AG04449 (cell line): ENCODE measurements around the gene TNFRSF9.
"Not testable (repeated sequence)": the region's sequence is repeated elsewhere in the genome, so short reads cannot be mapped to it uniquely, and the experiment has no call there.

Source experiments
- CTCF ChIA-PET: fragments of 350-600 bp; formaldehyde crosslinking; extraction: SDS; loops from one replicate; lab custom pipeline; 2021; ENCODE audit warnings: antibody characterized with exemption; lab: Yijun Ruan, JAX
- POLR2A ChIA-PET: fragments of 400-600, 350-600 bp; formaldehyde crosslinking; extraction: SDS; loops from one replicate; lab custom pipeline; 2020; ENCODE audit warnings: antibody characterized with exemption, inconsistent platforms; lab: Yijun Ruan, JAX
- DNase-seq: peaks from one replicate; pipeline ENCODE4 v3.0.0-alpha.2; 2010; ENCODE audit warnings: low read depth, low spot score
- H3K4me3 ChIP-seq: 2 replicates; pipeline ENCODE4 v1.5.1; 2011; ENCODE audit warnings: low read depth, mild to moderate bottlenecking, control low read depth, low read length
- TF ChIP-seq, protein P1 (sequence below): IDR thresholded peaks from one replicate; pipeline ENCODE4 v1.5.1; 2011; ENCODE audit warnings: mild to moderate bottlenecking, moderate library complexity, low read length, control low read depth, inconsistent platforms; ENCODE audit not compliant: insufficient read depth; ENCODE audit errors: missing control alignments

TNFRSF9 gene

DNA sequence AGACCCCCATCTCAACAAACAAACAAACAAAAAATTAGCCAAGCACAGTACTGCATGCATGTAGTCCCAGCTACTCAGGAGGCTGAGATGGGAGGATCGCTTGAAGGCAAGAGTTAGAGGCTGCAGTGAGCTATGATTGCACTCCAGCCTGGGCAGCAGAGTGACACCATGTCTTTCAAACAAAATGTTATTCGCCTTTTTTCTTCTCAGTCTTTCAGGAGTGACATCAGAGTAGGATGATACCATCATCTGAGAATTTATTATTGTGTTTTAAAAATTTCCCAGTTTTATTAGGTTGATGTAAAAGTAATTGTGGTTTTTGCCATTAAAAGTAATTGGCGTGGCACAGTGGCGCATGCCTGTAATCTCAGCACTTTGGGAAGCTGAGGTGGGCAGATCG, 31.6 kb upstream of the TNFRSF9 start:
- TF ChIP-seq, protein P1, sequence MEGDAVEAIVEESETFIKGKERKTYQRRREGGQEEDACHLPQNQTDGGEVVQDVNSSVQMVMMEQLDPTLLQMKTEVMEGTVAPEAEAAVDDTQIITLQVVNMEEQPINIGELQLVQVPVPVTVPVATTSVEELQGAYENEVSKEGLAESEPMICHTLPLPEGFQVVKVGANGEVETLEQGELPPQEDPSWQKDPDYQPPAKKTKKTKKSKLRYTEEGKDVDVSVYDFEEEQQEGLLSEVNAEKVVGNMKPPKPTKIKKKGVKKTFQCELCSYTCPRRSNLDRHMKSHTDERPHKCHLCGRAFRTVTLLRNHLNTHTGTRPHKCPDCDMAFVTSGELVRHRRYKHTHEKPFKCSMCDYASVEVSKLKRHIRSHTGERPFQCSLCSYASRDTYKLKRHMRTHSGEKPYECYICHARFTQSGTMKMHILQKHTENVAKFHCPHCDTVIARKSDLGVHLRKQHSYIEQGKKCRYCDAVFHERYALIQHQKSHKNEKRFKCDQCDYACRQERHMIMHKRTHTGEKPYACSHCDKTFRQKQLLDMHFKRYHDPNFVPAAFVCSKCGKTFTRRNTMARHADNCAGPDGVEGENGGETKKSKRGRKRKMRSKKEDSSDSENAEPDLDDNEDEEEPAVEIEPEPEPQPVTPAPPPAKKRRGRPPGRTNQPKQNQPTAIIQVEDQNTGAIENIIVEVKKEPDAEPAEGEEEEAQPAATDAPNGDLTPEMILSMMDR: no peak
- DNase-seq: no peak
- no peak overlapping the region for H3K4me3 ChIP-seq
- ChIA-PET POLR2A (no interaction called here), CTCF (interaction anchor here (0.9 to 14.6 kb wide), 6 partner anchors 8 to 377 kb away, joined by 3 to 248 read pairs (median 75); partner anchors contain the start of gene PARK7)

DNA sequence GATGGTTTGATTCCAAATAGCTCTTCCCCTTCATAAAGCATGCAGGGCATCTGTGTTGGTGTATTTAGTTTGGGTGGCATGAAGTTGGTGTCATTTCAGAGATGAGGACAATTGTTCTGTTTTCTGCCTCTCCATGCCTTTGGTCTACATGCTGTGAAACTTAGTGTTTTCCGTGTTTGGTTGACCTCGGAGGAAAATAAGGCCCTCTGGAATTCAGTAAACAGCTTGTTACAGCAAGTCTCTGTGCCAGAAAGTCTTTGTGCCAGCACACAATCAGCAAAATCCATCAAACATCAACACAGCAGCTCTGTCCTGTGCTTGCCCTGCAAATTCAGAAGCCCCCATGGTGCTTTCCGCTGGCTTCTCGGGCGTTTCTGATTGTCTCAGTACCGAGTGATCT, 30.4 kb upstream of the TNFRSF9 start:
- CTCF ChIA-PET: interaction anchor here (0.6 to 9.9 kb wide), 6 partner anchors 9 to 380 kb away, joined by 3 to 96 read pairs (median 4); no protein-coding TSS in a partner anchor
- POLR2A ChIA-PET: no interaction called here

DNA sequence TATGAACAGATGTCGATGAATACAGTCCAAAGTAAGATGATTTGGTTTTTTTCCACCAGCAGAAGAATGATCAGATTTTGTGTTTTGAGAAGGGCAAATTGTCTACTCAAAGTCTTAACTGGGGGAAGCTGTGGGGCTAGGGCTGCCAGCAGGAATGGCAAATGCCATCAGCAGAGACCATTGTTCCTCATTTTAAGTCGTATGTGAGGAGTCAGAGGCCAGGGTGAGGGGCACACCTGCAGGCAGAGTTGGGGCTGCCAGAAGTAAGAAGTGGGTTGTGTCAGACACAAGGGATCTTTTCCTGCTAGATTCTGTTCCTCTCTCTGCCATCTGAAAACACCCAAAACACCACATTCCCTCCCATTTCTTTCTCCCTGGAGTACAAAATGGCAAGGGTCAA, 29.6 kb upstream of the TNFRSF9 start:
- POLR2A ChIA-PET: no interaction called here
- TF ChIP-seq, protein P1: no peak

More for the DNA sequence above, 30.4 kb upstream of the TNFRSF9 start:
- no peak overlapping the region for H3K4me3 ChIP-seq
- DNase-seq: no peak
- TF ChIP-seq, protein P1: no peak

DNA sequence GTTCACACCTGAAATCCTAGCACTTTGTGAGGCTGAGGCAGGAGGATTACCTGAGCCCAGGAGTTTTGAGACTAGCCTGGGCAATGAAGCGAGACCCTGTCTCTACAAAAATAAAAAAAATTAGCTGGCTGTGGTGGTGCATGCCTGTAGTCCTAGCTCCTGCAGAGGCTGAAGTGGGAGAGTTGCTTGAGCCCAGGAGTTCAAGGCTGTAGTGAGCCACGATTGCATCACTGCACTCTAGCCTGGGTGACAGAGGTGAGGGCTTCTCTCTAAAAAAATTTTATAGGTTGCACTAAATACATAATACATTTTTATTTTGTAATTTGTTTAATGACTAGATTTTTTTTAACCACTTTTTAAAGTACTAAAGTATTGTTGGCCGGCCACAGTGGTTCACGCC, 27.0 kb upstream of the TNFRSF9 start:
- no peak overlapping the region for H3K4me3 ChIP-seq
- no peak for DNase-seq
- POLR2A ChIA-PET: no interaction called here
- CTCF ChIA-PET: interaction anchor here (0.6 to 7.7 kb wide), 3 partner anchors 7 to 381 kb away, joined by 3 to 56 read pairs (median 3); no protein-coding TSS in a partner anchor
- TF ChIP-seq, protein P1: no peak

More for the DNA sequence above, 29.6 kb upstream of the TNFRSF9 start:
- CTCF ChIA-PET: interaction anchor here (1.0 to 9.9 kb wide), 6 partner anchors 9 to 380 kb away, joined by 3 to 96 read pairs (median 4); no protein-coding TSS in a partner anchor
- H3K4me3 ChIP-seq: no peak overlapping the region
- no peak for DNase-seq

DNA sequence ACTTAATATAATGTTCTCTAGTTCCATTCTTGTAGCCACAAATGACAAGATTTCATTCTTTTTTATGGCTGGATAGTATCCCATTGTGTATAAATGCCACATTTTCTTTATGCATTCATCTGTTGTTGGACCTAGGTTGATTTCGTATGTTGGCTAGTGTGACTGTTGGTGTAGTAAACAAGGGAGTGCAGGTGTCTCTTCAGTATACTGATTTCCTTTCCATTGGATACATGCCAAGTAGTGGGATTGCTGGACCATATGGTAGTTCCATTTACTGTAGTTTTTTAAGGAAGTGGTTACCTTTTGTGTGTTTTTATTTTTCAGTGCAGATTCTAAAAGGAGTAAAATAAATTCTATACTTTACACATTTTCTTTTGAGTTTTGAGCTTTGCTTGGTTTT, 26.6 kb upstream of the TNFRSF9 start:
- ChIA-PET POLR2A (no interaction called here), CTCF (interaction anchor here (0.6 to 7.7 kb wide), 7 partner anchors 7 to 385 kb away, joined by 3 to 56 read pairs (median 3); no protein-coding TSS in a partner anchor)
- no peak for DNase-seq
- TF ChIP-seq, protein P1: no peak
- no peak overlapping the region for H3K4me3 ChIP-seq

DNA sequence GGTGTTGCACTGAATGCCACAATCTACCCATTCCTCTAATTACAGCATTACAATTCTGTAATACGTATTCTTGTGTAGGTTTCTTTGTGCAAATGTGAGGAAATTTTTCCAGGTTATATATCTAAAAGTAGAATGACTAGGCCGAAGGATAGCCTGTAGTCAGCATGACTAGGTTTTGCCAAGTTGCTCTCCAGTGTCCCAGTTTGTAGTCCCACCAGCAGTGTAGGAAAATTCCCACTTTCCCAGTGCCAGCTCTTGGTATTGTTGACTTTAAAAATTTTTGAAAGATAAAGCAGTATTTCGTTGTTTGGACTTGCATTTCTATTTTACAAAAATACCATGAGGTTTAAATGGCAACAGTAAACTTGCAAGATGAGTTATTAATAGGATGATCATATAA, 23.8 kb upstream of the TNFRSF9 start:
- DNase-seq: no peak
- CTCF ChIA-PET: interaction anchor here (2.1 to 7.7 kb wide), 3 partner anchors 10 to 19 kb away, joined by 6 to 56 read pairs (median 8); no protein-coding TSS in a partner anchor
- TF ChIP-seq, protein P1: no peak
- POLR2A ChIA-PET: no interaction called here
- no peak overlapping the region for H3K4me3 ChIP-seq

DNA sequence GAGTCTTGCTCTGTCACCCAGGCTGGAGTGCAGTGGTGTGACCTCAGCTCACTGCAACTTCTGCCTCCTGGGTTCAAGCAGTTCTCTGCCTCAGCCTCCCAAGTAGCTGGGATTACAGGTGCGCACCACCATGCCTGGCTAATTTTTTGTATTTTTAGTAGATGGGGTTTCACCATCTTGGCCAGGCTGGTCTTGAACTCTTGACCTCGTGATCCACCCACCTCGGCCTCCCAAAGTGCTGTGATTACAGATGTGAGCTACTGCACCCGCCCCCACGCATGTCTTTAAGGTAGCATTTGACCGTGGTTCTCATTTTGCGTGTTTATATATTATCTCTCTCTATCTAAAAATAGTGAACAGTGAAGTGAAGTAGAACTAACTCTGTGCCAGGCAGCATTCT, 23.2 kb upstream of the TNFRSF9 start:
- DNase-seq, H3K4me3 ChIP-seq, POLR2A ChIA-PET: not testable (repeated sequence)
- CTCF ChIA-PET: interaction anchor here (2.6 to 7.7 kb wide), 2 partner anchors 11 to 19 kb away, joined by 8 to 56 read pairs; no protein-coding TSS in a partner anchor

DNA sequence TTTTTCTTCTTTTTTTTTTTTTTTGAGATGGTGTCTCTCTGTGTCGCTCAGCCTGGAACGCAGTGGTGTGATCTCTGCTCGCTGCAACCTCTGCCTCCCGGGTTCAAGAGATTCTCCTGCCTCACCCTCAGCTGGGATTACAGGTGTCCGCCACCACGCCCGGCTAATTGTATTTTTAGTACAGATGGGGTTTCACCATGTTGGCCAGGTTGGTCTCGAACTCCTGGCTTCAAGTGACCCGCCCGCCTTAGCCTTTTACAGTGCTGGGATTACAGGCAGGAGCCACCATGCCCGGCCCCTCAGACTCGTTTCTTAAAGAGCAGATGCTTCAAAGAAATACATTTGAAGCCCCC, 22.7 kb upstream of the TNFRSF9 start:
- POLR2A ChIA-PET, H3K4me3 ChIP-seq, DNase-seq: not testable (repeated sequence)
- CTCF ChIA-PET: interaction anchor here (1.1 to 7.7 kb wide), 4 partner anchors 11 to 295 kb away, joined by 3 to 56 read pairs (median 6); no protein-coding TSS in a partner anchor
